ENCODE results near the gene CAPZB.

CAPZB gene

DNA sequence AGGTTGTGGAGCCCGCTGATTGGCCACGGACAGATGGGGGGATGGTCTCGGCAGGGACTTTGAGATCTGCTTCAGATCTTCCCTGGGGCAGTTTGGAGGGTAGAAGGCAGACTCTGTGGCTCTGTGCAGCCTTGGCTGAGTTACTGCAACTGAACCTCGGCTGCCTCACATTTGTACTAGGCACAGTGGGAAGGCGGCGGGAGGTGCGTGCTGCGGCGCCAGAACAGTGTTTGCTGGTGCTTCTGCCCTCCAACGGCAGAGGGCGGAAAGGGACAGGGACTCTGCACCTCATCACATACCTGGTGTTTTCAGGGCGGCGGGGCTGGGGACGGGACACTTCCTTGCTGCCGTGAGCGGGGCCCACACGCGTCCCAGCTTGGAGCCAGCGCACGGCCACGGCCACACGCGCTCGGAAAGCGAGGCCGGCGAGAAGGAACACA is 147.0 kb downstream of the CAPZB start:
- H2AFZ ChIP-seq (ENCODE audit: low read depth, low read length): no peak overlapping the region

DNA sequence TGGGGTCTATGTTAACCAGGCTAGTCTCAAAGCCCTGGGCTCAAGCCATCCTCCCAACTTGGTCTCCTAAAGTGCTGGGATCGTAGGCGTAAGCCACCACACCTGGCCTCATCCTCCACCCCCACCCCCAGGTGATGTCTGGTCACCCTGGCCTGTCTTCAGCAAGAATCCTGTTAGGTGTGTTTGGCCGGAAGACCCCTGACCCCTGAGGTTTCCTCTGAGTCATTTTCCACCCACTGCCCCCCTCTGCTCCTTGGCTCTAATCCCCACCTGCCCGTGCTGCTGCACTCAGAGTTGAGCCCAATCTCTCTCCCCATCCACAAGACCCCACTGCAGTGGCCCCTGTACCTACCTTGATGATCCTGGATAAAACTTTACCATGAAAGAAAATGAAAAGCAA is 148.1 kb downstream of the CAPZB start:
- Histone ChIP-seq H3K4me1 (ENCODE audit: insufficient read depth, low read length) (no peaks in the 10 kb centered on the region), H2AFZ (ENCODE audit: low read depth, low read length) (no peak overlapping the region), H3K9ac (ENCODE audit: low read depth, low read length) (no peak overlapping the region), H3K4me2 (ENCODE audit: insufficient read depth, low read length) (no peak overlapping the region), H3K9me3 (ENCODE audit: insufficient read depth, low read length, severe bottlenecking) (no peaks in the 10 kb centered on the region), H3K27ac (ENCODE audit: low read length) (no peak overlapping the region), H3K36me3 (ENCODE audit: insufficient read depth, low read length) (peaks cover 24% of the 10 kb centered on the region), H4K20me1 (ENCODE audit: insufficient read depth, low read length) (0 out of 2 replicates have a peak, but pooled peaks cover 11% of the 10 kb centered on the region), H3K79me2 (ENCODE audit: insufficient read depth, low read length) (no peaks in the 10 kb centered on the region), H3K4me3 (ENCODE audit: low read depth in 1 of 2, low read length in 2 of 2) (no peak overlapping the region), H3K27me3 (ENCODE audit: insufficient read depth, low read length, poor library complexity) (no peaks in the 10 kb centered on the region)
- no peak for TF ChIP-seq EZH2 (IDR thresholded peaks at IDR 0.05; ENCODE audit: borderline replicate concordance, low read depth, low read length, severe bottlenecking)
- TF ChIP-seq, protein P1, sequence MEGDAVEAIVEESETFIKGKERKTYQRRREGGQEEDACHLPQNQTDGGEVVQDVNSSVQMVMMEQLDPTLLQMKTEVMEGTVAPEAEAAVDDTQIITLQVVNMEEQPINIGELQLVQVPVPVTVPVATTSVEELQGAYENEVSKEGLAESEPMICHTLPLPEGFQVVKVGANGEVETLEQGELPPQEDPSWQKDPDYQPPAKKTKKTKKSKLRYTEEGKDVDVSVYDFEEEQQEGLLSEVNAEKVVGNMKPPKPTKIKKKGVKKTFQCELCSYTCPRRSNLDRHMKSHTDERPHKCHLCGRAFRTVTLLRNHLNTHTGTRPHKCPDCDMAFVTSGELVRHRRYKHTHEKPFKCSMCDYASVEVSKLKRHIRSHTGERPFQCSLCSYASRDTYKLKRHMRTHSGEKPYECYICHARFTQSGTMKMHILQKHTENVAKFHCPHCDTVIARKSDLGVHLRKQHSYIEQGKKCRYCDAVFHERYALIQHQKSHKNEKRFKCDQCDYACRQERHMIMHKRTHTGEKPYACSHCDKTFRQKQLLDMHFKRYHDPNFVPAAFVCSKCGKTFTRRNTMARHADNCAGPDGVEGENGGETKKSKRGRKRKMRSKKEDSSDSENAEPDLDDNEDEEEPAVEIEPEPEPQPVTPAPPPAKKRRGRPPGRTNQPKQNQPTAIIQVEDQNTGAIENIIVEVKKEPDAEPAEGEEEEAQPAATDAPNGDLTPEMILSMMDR (IDR thresholded peaks at IDR 0.05; ENCODE audit: borderline replicate concordance, extremely low read depth, low read length, poor library complexity, severe bottlenecking): no peak
- no peak for ATAC-seq (ENCODE audit: insufficient read depth, low read depth)
- DNase-seq: no peak

More for the DNA sequence above, 147.0 kb downstream of the CAPZB start:
- DNase-seq (no peak), ATAC-seq (ENCODE audit: insufficient read depth, low read depth) (no peak)
- 0 out of 2 replicates have a peak, but pooled peaks cover 13% of the 10 kb centered on the region for H4K20me1 ChIP-seq (ENCODE audit: insufficient read depth, low read length)
- no peaks in the 10 kb centered on the region for H3K27me3 ChIP-seq (ENCODE audit: insufficient read depth, low read length, poor library complexity)
- TF ChIP-seq, protein P1 (IDR thresholded peaks at IDR 0.05; ENCODE audit: borderline replicate concordance, extremely low read depth, low read length, poor library complexity, severe bottlenecking): no peak
- no peak for TF ChIP-seq EZH2 (IDR thresholded peaks at IDR 0.05; ENCODE audit: borderline replicate concordance, low read depth, low read length, severe bottlenecking)
- H3K9me3 ChIP-seq (ENCODE audit: insufficient read depth, low read length, severe bottlenecking): no peaks in the 10 kb centered on the region
- H3K4me1 ChIP-seq (ENCODE audit: insufficient read depth, low read length): no peaks in the 10 kb centered on the region
- H3K4me2 ChIP-seq (ENCODE audit: insufficient read depth, low read length): no peak overlapping the region
- no peak overlapping the region for H3K27ac ChIP-seq (ENCODE audit: low read length)
- no peaks in the 10 kb centered on the region for H3K79me2 ChIP-seq (ENCODE audit: insufficient read depth, low read length)
- peaks cover 35% of the 10 kb centered on the region for H3K36me3 ChIP-seq (ENCODE audit: insufficient read depth, low read length)
- H3K9ac ChIP-seq (ENCODE audit: low read depth, low read length): no peak overlapping the region
- H3K4me3 ChIP-seq (ENCODE audit: low read depth in 1 of 2, low read length in 2 of 2): no peak overlapping the region

DNA sequence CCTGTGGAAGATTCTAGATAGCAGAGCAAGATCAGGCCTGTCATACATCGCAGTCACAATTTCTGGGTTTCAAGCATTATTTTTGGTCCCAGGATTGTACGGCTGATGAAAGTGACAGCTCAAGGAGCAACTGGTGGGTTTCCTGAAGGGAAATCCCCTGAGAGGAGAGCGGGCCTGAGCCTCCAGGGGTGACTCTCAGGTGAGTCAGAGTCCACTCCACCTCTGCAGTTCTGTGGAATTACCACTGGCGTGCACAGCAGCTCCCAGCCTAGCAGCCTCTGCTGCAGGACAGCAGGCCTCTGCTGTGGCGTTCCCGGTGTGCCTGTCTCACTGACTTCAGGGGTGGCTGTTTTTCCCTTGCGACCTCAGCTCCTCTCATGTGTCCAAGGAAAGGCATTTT is 148.8 kb downstream of the CAPZB start:
- Histone ChIP-seq H4K20me1 (ENCODE audit: insufficient read depth, low read length) (peaks cover 4% of the 10 kb centered on the region; the same call in 1 of the 2 replicates), H3K4me3 (ENCODE audit: low read depth in 1 of 2, low read length in 2 of 2) (no peak overlapping the region), H3K4me1 (ENCODE audit: insufficient read depth, low read length) (no peaks in the 10 kb centered on the region), H3K9me3 (ENCODE audit: insufficient read depth, low read length, severe bottlenecking) (no peaks in the 10 kb centered on the region), H3K27ac (ENCODE audit: low read length) (no peak overlapping the region), H2AFZ (ENCODE audit: low read depth, low read length) (no peak overlapping the region), H3K9ac (ENCODE audit: low read depth, low read length) (no peak overlapping the region), H3K4me2 (ENCODE audit: insufficient read depth, low read length) (no peak overlapping the region), H3K36me3 (ENCODE audit: insufficient read depth, low read length) (peaks cover 17% of the 10 kb centered on the region), H3K79me2 (ENCODE audit: insufficient read depth, low read length) (no peaks in the 10 kb centered on the region), H3K27me3 (ENCODE audit: insufficient read depth, low read length, poor library complexity) (no peaks in the 10 kb centered on the region)
- TF ChIP-seq, protein P1 (IDR thresholded peaks at IDR 0.05; ENCODE audit: borderline replicate concordance, extremely low read depth, low read length, poor library complexity, severe bottlenecking): no peak
- no peak for TF ChIP-seq EZH2 (IDR thresholded peaks at IDR 0.05; ENCODE audit: borderline replicate concordance, low read depth, low read length, severe bottlenecking)
- ATAC-seq (ENCODE audit: insufficient read depth, low read depth) (no peak), DNase-seq (no peak)

Data from DND-41 (cell line).